ENCODE results near the gene SLCO3A1. TPM values are rescaled to one million over a fixed set of nuclear protein-coding genes. Genes with fewer than 3 reads are reported as not detected.

Gene SLCO3A1
- total RNA-seq, 1 donor from 2014 or later, result 42.3 TPM

DNA sequence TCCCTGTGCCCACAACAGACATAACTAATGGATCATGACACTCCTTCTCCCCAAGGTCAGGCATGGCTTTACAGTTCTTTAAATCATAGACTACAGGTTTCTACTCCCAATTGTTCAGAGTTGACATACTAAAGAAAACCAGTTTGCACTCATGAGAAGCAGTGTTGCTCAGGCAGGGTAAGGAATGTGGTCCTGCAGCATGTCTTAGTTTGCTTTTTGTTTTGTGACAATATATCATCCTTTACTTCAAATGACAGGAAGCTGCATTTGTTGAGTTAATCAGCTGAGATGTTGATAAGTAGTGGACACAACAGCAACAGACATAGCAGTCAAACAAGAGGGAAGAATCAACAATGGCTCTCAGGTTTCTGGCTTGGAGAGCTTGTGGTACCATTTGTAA, 267.5 kb downstream of the SLCO3A1 start:
- no peak for DNase-seq (ENCODE audit: low spot score)

DNA sequence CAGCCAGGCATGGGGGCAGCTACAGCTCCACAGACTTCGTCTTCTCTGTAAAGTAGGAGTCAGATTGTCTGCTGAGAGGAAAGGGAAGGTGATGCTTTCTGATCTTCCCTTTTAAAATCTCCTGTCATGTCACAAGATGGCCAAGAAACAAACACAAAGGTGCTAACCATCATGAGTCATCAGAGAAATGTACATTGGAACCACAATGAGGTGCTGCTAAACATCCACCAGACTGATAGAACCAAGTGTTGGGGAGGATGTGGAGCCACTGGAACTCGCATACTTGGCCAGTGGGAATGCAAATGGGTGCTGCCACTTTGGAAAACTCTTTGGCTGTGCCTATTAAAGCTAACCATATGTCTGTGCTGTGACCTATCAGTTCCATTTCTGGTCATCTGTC, 268.8 kb downstream of the SLCO3A1 start:
- DNase-seq (ENCODE audit: low spot score), result no peak

DNA sequence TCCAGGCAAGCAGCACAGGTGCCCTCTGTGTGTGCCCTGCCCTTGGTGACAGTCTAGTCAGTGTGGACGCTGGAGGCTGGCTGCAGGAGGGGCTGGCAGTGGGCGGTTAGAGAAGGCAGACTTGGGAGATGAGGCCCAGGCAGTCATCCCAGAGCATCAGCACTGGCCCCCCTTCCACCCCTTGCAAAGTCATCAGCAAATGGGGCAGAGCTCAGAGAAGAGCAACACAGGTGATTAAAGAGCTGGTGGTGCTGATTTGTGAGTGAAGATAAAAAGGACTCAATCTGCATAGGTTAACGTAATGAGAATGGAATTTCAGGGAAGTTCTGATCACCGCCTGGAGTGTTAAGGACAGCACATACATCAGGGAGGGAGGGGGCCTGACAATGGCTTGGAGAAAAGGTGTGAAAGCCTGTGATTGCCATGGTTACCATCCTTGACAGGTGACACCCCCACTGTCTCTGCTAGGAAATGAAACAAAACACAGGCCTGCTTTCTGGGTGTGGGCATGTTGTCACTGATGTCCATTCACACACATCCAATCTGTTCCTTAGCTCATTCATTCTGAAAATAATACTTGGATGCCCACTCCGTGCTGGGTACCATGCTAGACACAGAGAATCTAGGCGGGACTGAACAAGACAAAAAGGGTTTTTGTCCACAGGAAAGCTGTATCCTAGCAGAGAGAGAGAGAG, 270.6 kb downstream of the SLCO3A1 start:
- DNase-seq (ENCODE audit: low spot score), result no peak

DNA sequence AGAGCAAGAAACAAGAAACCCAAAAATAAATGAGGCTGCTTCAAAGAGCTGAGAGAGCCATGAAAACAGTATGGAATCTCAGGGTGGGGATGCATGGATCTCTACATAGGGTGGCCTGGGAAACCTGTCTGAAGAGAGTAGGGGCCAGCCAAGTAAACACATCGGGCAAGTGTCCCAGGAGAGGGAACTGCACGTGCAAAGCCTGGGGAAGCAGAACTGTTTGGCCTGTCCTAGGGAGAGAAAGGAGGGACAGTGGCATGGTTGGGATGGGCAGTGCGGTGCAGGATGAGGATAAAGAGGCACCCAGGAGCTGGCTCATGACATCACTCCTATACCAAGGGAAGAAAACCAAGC, 271.1 kb downstream of the SLCO3A1 start:
- DNase-seq (ENCODE audit: low spot score), result no peak

DNA sequence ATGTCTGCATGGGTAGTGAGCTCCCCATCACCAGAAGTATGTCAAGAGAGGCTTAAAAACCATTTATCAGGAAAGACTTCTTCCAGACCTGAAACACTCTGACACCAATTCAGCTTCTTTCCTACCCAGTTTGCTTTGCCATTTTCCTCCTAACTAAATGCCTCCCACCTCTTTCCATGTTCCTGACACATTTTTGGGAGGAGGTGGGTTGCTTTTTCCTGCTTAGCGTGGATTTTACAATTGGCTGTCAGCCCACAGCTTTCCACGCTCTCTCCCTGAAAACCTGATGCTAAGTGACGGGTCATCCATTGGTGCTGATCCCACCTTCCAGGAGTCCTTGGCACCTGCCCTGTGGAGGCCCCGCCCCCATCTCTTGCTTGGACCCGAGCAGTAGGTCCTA, 275.3 kb downstream of the SLCO3A1 start:
- DNase-seq (ENCODE audit: low spot score), result no peak

DNA sequence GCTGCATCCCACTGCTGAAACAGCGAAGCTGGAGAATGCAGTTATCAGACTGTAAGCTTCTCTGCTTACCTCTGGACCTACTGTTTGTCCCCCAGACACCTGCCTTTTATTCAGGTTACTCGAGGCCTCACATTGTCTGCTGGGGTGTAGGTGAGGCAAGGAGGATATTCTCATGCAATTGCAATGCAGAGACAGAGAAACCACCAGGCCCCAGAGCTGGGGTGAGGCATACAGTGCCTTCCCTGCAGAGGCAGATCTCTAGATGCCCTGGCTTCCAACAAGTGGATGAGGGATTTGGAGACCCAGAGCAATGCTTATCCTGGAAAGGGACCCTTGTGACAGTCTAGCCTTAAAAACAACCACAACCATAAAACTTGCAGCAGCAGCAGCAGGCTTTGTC, 276.7 kb downstream of the SLCO3A1 start:
- no peak for DNase-seq (ENCODE audit: low spot score)

DNA sequence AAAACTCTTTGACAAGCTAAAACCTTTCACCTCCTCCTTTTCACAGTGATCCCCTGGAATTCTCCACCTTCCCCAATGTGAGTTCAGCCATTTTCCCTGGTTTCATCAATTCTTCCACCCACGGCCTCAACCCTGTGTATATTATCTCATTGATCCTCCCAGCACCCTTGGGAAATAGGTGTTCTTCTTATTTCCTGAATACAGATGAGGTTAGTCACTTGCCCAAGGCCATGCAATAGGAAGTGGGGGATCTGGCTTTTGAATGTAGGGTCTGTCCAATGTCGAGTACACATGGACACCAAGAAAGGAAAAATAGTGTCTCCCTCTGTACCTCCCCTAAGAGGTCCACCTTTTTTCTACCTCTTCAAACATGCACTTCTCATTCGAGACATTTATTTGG, 277.4 kb downstream of the SLCO3A1 start:
- DNase-seq (ENCODE audit: low spot score), result no peak

DNA sequence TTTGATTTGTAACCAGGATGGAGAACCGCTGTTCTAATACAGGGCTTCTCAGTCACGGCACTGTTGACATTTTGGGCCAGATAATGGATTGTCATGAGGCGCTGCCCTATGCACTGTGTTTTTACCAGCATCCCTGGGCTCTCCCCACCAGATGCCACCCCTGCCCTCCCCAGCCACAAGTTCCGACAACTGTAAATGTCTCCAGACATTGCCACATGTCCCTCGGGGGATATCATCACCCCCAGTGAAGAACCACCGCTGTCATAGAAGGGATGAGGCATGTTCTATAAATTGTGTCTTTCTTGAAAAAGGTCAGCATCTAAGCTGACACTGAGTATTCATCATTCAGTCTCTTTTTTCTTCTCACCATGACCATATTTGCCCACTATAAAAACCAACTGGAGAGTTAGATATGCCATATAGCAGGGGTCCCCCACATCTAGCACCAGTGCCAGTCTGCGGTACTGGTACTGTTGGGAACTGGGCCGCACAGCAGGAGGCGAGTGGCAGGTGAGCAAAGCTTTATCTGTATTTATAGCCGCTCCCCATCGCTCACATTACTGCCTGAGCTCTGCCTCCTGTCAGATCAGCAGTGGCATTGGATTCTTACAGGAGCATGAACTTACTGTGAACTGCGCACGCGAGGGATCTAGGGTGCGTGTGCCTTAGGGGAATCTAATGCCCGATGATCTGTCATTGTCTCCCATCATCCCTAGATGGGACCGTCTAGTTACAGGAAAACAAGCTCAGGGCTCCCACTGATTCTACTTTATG, 279.7 kb downstream of the SLCO3A1 start:
- no peak for DNase-seq (ENCODE audit: low spot score)

DNA sequence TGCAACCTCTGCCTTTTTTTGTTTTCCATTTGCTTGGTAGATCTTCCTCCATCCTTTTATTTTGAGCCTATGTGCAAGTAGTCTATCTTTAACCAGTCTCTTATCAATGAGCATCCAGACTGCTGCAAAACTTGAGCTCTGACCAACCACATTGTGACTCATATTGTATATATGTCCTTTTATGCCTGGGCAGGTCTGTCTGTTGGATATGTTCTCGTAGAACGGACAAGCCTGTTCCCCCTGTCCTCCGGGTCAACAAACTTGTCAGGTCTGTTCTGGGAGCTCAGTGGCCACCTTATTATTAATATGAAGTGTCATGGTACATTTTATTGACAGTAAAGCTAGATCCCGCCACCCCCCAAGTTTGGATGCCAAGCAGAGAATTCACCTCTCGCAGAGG, 287.3 kb downstream of the SLCO3A1 start:
- peak; percentile 66 for DNase-seq (ENCODE audit: low spot score)

DNA sequence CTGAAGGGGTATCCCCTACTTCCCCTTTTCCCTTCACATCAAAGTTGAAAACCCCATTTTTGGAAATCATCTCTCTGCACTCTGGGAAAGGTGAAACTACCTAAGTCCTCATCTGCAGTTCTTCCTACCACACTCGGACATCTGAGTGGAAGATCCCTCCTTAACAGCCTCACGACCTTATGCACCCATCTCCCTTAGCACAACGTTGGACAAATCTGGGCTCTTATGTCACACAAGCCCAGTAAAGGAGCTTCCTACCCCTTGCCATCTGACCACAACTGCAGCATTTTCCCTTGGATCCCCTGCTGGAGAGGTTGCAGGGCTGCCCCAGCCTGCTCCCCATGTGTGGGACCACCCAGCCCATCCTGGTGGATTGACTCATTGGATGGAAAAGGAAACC, 288.1 kb downstream of the SLCO3A1 start:
- DNase-seq (ENCODE audit: low spot score), result no peak

DNA sequence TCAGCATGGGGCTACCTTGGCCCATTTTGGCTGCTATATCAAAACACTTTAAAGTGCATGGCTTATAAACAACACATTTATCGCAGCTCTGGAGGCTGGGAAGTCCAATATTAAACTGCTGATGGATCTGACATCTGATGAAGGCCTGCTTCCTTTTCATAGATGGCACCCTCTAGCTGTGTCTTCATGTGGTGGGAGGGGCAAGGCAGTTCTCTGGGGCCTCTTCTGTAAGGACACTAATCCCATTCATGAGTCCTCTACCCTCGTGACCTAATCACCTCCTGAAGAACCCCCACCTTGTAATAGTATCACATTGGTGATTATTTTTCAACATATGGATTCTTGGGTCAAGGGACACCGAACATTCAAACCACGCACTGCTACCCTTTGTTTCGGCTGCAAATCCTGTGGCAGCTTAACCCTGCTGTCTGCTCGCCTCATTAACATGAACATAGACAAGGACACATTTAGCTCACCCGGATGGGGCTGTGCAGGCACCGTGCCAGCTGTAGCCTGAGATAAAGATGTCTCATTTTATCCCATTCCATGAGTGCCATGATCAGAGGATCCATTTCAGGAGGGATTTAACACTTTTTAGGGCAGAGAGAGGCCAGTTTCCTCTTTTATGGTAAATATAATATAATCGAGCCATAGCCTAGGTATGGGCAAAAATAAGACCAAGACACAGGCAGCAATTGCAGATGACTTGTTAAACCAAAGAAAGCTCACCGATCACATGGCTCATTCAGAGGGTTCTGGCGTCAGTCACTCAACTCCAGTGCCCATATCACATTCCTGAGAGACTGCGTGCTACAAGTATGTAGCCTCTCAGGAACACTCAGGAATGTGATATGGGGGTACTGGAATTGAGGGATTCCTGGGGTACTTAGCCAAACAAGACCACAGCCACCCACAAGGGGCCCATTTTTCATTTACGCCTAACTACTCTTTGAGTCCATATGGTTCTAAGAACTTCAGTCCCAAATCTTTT, 289.0 kb downstream of the SLCO3A1 start:
- no peak for DNase-seq (ENCODE audit: low spot score)

DNA sequence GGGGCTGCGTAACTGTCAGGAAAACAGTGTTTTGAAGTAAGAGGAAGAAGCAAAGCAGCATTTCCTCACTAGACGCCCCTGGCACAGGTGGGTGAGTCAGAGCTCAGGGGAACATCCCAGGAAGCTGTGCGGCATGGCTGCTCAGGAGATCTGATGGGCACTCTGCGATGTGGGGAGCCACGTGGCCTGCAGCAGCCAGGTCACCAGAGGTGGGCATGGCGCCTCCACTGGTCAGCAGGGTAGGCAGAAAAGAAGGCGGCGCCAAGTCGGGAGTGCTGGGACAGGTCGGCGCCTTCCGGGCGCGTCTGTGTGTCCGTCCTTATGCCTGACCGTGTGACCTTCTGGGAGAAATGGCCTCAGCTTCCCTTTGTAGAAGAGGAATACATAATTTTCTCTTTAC, 290.3 kb downstream of the SLCO3A1 start:
- no peak for DNase-seq (ENCODE audit: low spot score)

DNA sequence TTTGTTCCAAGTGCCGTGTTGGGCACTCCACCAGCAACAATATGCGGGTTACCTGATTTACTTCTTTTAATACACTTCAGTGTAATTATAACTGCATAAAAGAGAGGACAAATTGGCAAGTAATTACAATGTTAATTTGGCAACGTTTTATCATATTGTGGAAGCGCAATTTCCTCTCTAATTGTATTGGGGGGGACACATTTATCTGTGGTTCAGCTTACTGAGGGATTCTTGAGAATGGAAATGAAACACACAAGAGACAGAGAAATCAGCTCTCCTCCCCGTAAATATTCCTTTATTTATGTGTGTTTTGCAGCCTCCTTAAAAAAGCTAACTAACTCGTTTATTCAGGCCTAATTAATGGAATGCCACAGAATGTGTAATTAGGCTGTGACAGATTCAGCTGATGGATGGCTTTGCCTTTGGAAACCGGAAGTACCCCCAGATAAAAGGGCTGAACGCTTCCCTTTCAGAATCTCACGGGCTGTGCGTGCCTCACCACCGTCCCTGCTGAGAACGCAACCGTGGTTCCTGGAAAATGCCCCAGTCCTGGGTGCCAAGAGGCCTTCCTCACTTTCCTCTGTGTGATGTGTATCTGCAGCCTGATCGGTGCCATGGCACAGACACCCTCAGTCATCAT, 293.1 kb downstream of the SLCO3A1 start:
- no peak for DNase-seq (ENCODE audit: low spot score)

DNA sequence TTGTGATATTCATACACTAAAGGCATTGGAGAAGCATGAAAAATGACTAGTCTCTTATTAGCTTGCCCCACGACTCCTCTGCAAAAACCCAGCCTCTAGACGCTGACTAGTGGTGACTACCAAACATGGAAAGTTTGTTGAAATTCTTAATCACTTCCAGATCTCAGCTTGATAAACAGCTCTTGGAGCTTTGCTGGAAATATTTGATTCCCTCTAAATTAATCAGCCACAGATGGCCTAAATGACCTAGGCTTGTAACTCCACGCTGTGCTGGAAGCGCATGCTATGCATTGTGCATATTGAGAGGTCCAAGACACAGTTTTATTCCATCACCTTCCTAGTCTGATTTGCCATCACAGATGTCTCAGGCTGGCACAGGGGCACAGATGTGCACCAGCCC, 295.5 kb downstream of the SLCO3A1 start:
- DNase-seq (ENCODE audit: low spot score), result no peak

DNA sequence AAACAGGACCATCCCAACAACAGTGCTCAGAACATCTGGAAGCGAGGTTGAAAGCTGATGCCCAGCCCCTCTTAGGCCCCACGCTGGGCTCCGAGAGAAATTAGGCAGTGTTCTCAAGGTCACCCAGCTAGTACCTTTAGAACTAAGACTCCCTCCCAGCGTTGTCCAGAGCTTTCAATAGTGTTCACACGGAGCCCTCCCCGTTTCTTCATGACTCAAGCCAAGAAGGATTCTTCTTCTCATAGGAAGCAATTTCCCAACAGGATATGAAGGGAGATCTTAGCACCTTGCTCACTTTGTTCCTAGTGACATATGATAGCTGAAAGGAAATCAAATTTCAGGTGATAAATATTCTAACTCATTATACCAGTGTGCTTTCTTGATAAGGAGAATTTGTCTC, 296.0 kb downstream of the SLCO3A1 start:
- DNase-seq (ENCODE audit: low spot score), result no peak

DNA sequence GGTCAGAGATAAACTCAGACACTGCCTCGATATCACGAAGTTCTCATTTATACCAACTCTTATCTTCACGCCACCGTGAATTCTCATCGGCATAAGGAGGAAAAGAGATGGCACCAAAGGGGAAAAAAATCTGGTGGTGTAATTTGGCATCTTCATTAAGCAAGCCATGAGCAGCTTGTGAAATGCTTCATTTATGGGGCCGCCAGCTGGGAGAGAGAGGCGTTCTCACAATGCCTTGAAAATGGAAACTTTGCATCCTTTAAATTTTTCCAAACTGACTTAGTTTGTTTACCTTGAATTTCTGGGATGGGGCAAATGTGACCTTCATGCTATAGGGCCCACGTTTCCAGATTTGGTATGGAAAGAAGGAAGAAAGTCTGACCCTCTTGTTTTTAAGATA, 297.7 kb downstream of the SLCO3A1 start:
- no peak for DNase-seq (ENCODE audit: low spot score)

DNA sequence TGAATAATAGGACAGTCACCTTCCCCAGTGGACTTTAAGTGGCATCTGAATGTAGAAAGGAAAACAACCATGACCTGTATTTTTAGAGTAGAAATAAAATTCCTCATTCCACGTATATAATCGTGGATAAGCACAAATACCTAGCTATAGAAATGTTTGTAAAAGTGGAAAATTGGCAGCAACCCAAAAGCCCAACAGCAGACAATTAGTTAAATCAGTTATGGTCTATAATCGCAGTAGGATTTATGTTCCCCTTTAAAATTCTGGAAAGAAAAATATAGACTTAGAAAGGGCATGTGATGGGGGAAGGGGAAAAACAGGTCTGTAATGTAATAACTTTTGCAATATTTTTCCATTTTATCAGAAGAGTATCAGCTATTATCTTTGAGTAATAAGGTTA, 298.2 kb downstream of the SLCO3A1 start:
- no peak for DNase-seq (ENCODE audit: low spot score)

DNA sequence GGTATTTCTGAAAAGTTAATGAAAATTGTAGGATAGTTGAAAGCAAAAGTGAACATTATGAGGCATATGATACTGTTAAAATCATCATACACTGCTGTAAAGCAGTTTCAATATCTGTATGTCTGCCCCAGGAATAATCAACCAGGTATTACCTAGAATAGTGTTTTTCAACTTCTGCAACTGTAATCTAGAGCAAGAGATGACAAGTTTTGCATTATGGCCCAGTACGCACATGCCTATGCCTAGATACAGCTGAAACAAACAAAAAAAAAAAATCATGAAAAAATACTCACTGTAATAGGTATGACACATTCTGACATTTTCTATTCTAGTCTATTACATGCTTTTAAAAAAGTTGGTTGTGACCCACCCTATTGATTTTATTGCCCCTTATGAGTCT, 299.5 kb downstream of the SLCO3A1 start:
- DNase-seq (ENCODE audit: low spot score), result no peak

DNA sequence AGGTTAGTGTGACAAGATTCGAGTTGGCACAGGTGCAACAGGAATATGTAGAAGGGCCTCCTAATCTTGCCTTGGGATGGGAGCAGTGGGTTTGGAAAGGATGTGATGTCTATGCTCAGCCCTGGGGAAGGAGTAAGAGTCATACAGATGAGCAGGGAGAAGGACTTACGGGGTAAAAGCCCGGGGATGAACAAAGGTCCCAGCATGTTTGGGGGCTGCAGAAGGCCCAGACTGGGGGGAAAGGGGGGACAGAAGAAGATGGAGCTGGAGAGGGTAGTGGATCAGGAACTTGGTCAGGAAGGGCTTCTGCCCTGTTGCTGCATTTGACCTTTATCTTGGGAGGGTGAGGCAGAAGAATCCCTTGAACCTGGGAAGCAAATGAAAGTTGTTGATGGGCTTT, 300.1 kb downstream of the SLCO3A1 start:
- DNase-seq (ENCODE audit: low spot score), result no peak

DNA sequence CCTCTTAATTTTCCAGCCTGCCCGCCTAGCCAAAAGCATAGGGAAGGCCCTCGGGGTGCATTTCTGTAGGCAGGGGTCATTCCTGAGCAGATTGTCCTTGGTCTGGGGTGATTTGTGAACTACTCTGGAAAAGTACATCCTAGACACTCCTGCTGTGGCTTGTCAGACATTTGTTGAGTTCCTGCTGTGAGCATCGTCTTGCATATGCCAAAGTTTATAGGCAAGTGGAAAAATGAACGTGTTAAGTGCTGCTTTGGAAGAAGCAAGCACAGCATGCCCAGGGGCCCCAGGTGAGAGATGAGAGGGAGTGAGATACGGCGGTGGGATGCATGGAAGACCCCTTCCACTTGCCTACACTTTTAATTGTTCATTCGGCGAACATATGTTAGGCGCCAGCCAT, 302.4 kb downstream of the SLCO3A1 start:
- no peak for DNase-seq (ENCODE audit: low spot score)

DNA sequence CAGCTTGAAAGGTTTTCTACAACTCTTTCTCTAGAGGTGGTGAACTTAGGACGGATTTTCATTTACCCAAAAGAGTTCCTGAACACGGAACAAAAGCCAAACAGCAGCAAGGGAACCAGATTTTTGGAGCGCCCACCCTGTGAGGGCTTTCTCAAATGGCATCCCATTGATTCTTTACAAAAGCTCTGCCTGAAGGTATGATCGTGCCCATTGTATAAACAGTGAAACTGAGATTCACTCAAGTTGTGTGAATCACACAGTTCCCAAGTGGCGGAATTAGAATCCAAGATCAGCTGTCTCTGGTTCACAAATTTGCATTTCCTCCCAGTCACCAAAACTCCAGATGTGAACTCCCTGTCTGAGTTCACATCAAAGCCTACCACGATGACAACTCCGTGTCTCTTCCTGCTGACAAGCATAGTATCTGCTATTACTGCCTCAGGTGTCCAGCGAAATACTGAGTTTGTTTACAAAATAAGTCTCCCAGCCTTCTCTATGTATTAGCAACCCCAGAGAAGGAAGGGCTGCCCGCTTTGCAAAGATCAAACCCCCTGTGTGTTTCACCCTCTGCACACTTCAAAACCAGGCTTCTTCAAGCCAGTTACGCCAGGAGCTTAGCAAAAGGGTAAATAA, 304.3 kb downstream of the SLCO3A1 start:
- no peak for DNase-seq (ENCODE audit: low spot score)

DNA sequence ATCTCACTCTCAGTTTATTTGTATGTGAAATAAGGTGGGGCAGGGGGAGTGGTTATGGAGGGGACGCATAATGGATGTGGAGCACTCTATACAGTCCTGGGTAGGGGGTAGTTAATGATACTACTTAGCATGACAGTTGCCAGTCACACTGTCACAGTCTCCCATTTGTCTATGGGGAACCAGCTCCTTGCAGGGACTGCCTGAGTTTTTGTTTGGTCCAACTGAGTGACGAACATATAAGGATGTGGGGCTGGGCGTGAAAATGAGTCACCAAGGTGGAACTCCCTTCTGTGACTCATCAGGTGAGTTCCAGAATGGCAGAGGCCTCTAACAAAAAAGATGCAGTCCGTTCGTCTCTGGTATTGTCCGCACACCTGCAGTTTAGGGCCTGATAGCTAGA, 304.9 kb downstream of the SLCO3A1 start:
- DNase-seq (ENCODE audit: low spot score), result peak; percentile 69

All from ureter (tissue), 1 donor.